NCI-H146 treated with DMSO at 0.1 percent for 48 hours (cell line): Measurements from ENCODE around the gene SDF2L1.
"Not testable (repeated sequence)": the region's sequence is repeated elsewhere in the genome, so short reads cannot be mapped to it uniquely, and the experiment has no call there.

Experiments
- DNase-seq: peaks from one replicate; lab custom pipeline; 2025; ENCODE audit not compliant: unreplicated experiment; lab: John Stamatoyannopoulos, UW

SDF2L1 gene

GRCh38 chr22:21686634-21687393 is 44.7 kb downstream of the SDF2L1 start:
- no peak for DNase-seq

GRCh38 chr22:21687685-21688259 is 45.7 kb downstream of the SDF2L1 start:
- no peak for DNase-seq

- no peak for DNase-seq
These were observed 46.2 kb downstream of the SDF2L1 start for GRCh38 chr22:21688341-21688705.

GRCh38 chr22:21688706-21689381 is 46.7 kb downstream of the SDF2L1 start:
- DNase-seq: no peak

GRCh38 chr22:21690401-21690801 is 48.3 kb downstream of the SDF2L1 start:
- no peak for DNase-seq

GRCh38 chr22:21691816-21692215 is 49.7 kb downstream of the SDF2L1 start:
- no peak for DNase-seq

GRCh38 chr22:21692856-21693255 is 50.8 kb downstream of the SDF2L1 start:
- DNase-seq: not testable (repeated sequence)

GRCh38 chr22:21693333-21693998 is 51.4 kb downstream of the SDF2L1 start:
- DNase-seq: no peak
